GM12878 (cell line): Measurements from ENCODE around the gene CRYL1. TPM values are rescaled to one million over a fixed set of nuclear protein-coding genes. Genes with fewer than 3 reads are reported as not detected.

ENCODE experiments used
- ATAC-seq: fragments of 200-7000 bp; cut with Tn5 transposase; 3 replicates; pipeline ENCODE4 v1.9.1; 2020; ENCODE audit warnings: mild to moderate bottlenecking, moderate library complexity
- BruUV-seq: library from RNA; stranded (reverse); fragments of 400-500 nt; replicated peaks from 2 replicates; lab custom pipeline; 2021; lab: Mats Ljungman, UMichigan
- CTCF ChIA-PET: fragments of 300-600 bp; sonication (Branson Sonifier 250); formaldehyde crosslinking; extraction: SDS; loops from one replicate; lab custom pipeline; 2021; ENCODE audit warnings: inconsistent platforms; lab: Yijun Ruan, JAX
- POLR2A ChIA-PET: fragments of 350-600 bp; formaldehyde crosslinking; extraction: SDS; loops from one replicate; lab custom pipeline; 2021; ENCODE audit warnings: inconsistent platforms; lab: Charles Lee
- RAD21 ChIA-PET: fragments of 300-600 bp; sonication (Branson Sonifier 250); formaldehyde crosslinking; loops from one replicate; lab custom pipeline; 2023; ENCODE audit warnings: antibody characterized with exemption; ENCODE audit not compliant: unreplicated experiment; lab: Charles Lee
- SMC1A ChIA-PET: fragments of 300-600 bp; sonication (Branson Sonifier 250); formaldehyde crosslinking; loops from one replicate; lab custom pipeline; 2023; ENCODE audit not compliant: unreplicated experiment, uncharacterized antibody; lab: Charles Lee
- DNase-seq: peaks from one replicate; pipeline ENCODE4 v3.0.0-alpha.2; 2011; ENCODE audit warnings: low read depth, low spot score
- FAIRE-seq: peaks from 3 replicates; lab custom pipeline; 2011; peaks lifted over from hg19 to GRCh38; lab: Jason Lieb, UNC
- H2AFZ ChIP-seq: 2 replicates; pipeline ENCODE4 v1.6.0; 2011; ENCODE audit warnings: low read depth, low read length, control low read depth; ENCODE audit not compliant: control insufficient read depth
- H3K27ac ChIP-seq: 2 replicates; pipeline ENCODE4 v1.5.1; 2011; ENCODE audit warnings: control low read depth; ENCODE audit not compliant: control insufficient read depth, insufficient read depth
- H3K27me3 ChIP-seq, 2 experiments: replicated peaks in 1 of 2; 2 replicates each; pipeline versions ENCODE4 v1.6.0 to v1.6.1; 2011; ENCODE audit warnings: low read length in 1 of 2; ENCODE audit not compliant: control insufficient read depth in 2 of 2, insufficient read depth in 2 of 2
- H3K36me3 ChIP-seq, 2 experiments: 2 replicates each; pipeline ENCODE4 v1.5.1; 2011; ENCODE audit warnings: low read length in 1 of 2; ENCODE audit not compliant: control insufficient read depth in 2 of 2, insufficient read depth in 2 of 2
- H3K4me1 ChIP-seq: 2 replicates; pipeline ENCODE4 v1.6.1; 2011; ENCODE audit warnings: mild to moderate bottlenecking, low read length, moderate library complexity, mixed read lengths; ENCODE audit not compliant: control insufficient read depth, insufficient read depth
- H3K4me2 ChIP-seq: 2 replicates; pipeline ENCODE4 v1.6.0; 2011; ENCODE audit warnings: control low read depth; ENCODE audit not compliant: control insufficient read depth, insufficient read depth
- H3K4me3 ChIP-seq: fragments of 200-600 bp; sonication (generic); 2 replicates; pipeline ENCODE4 v1.5.1; 2016
- H3K79me2 ChIP-seq: 2 replicates; pipeline ENCODE4 v1.6.0; 2011; ENCODE audit warnings: low read length; ENCODE audit not compliant: control insufficient read depth, insufficient read depth
- H3K9ac ChIP-seq: 2 replicates; pipeline ENCODE4 v1.8.0; 2011; ENCODE audit warnings: low read length, control low read depth, mixed read lengths; ENCODE audit not compliant: control insufficient read depth, insufficient read depth
- H3K9me3 ChIP-seq: replicated peaks from 3 replicates; pipeline ENCODE4 v1.5.1; 2011; ENCODE audit warnings: mild to moderate bottlenecking, low read length; ENCODE audit not compliant: control insufficient read depth, insufficient read depth
- H4K20me1 ChIP-seq: 2 replicates; pipeline ENCODE4 v1.6.0; 2011; ENCODE audit not compliant: control insufficient read depth, insufficient read depth
- BRCA1 ChIP-seq: IDR thresholded peaks from 2 replicates; pipeline ENCODE4 v1.6.1; 2011; ENCODE audit warnings: low read depth, low read length, improper control_type of control experiment
- CREM ChIP-seq: IDR thresholded peaks from 2 replicates; pipeline ENCODE4 v1.6.1; 2014; ENCODE audit warnings: antibody characterized with exemption, low read depth
- HDGF ChIP-seq: fragments of 450-650 bp; IDR thresholded peaks from 2 replicates; pipeline ENCODE4 v1.6.1; 2016; ENCODE audit warnings: antibody characterized with exemption
- KAT2A ChIP-seq: conservative IDR thresholded peaks from 2 replicates; pipeline ENCODE4 v1.6.1; 2011; ENCODE audit warnings: low read depth, low read length; ENCODE audit not compliant: control insufficient read depth
- MYC ChIP-seq: IDR thresholded peaks from 2 replicates; pipeline ENCODE4 v1.6.1; 2011; ENCODE audit warnings: mild to moderate bottlenecking, low read length, moderate library complexity, inconsistent platforms; ENCODE audit not compliant: insufficient read depth, insufficient replicate concordance, insufficient read length, severe bottlenecking
- POU2F2 ChIP-seq: IDR thresholded peaks from 3 replicates; pipeline ENCODE4 v1.6.1; 2011; ENCODE audit warnings: low read depth, mild to moderate bottlenecking, low read length, borderline replicate concordance
- RCOR1 ChIP-seq: conservative IDR thresholded peaks from 2 replicates; pipeline ENCODE4 v1.6.1; 2012; ENCODE audit warnings: low read depth, low read length, improper control_type of control experiment
- RELA ChIP-seq: fragments of 450-650 bp; IDR thresholded peaks from 2 replicates; pipeline ENCODE4 v1.8.0; 2014; ENCODE audit warnings: borderline replicate concordance; ENCODE audit not compliant: partially characterized antibody
- SMAD1 ChIP-seq: fragments of 450-650 bp; IDR thresholded peaks from 2 replicates; pipeline ENCODE4 v1.6.1; 2018; ENCODE audit warnings: mild to moderate bottlenecking, low read depth; ENCODE audit not compliant: partially characterized antibody
- SP1 ChIP-seq: IDR thresholded peaks from one replicate; pipeline ENCODE4 v1.6.1; 2011; ENCODE audit warnings: low read depth, low read length
- WGBS: methylation state at CpG from one replicate; pipeline ENCODE4 v1.1.6; 2016; ENCODE audit warnings: low lambda C conversion rate; ENCODE audit not compliant: insufficient replicate concordance, insufficient coverage; ENCODE audit errors: missing lambda C conversion rate; 5-methylcytosine and 5-hydroxymethylcytosine counted together
- in situ Hi-C: fragments of 300-500 bp; cut with MboI; formaldehyde crosslinking; loops from 9 replicates; pipeline ENCODE4 v1.14.3; 2018; ENCODE audit warnings: mixed read lengths
- intact Hi-C: fragments of 100-400 bp; cut with micrococcal nuclease; formaldehyde crosslinking; loops from one replicate; pipeline ENCODE4 v1.14.2; 2022; ENCODE audit not compliant: unreplicated experiment
- microRNA-seq: library from miRNA; unstranded; fragments of <30 nt; microRNA quantifications from one replicate; pipeline ENCODE4, GENCODE V29; 2018
- polyA plus RNA-seq, 11 experiments: library from polyadenylated mRNA; depleted of rRNA in 4 of 11; unstranded in 6 of 11; stranded (reverse) in 5 of 11; fragments of >200 nt; fragmentation: Nextera tagmentation in 4 of 11; fragmentation: Illumina TruSeq in 1 of 11; extraction: Ambion mirVana in 4 of 11; extraction: Trizol in 1 of 11; gene quantifications; 1 replicate in 1 of 11; 2 replicates in 10 of 11; pipeline versions ENCODE4 v1.2.1 to v1.2.3, GENCODE V29; 2011 to 2016; ENCODE audit warnings: inconsistent platforms in 2 of 11, missing spikeins in 2 of 11, low read depth in 1 of 11
- small RNA-seq: library from RNA; depleted of rRNA; stranded (forward); fragments of <200 nt; gene quantifications from one replicate; pipeline ENCODE3, GENCODE V24; 2014
- total RNA-seq, 4 experiments: library from RNA; depleted of rRNA in 3 of 4; stranded (reverse); fragments of >200 nt in 3 of 4; fragmentation: Illumina TruSeq in 1 of 4; extraction: Trizol in 1 of 4; gene quantifications; 2 replicates each; pipeline versions ENCODE4 v1.2.1 to v1.2.3, GENCODE V29; 2013 to 2021
- TF ChIP-seq, protein P1 (sequence below), 3 experiments: IDR thresholded peaks in 2 of 3; conservative IDR thresholded peaks in 1 of 3; 2 replicates each; pipeline ENCODE4 v1.5.1; 2011; ENCODE audit warnings: low read depth in 3 of 3, low read length in 3 of 3, mild to moderate bottlenecking in 3 of 3, control low read depth in 2 of 3, moderate library complexity in 2 of 3, inconsistent platforms in 1 of 3, mixed read lengths in 1 of 3; ENCODE audit not compliant: control insufficient read depth in 2 of 3, insufficient read depth in 1 of 3; ENCODE audit errors: extremely low read depth in 1 of 3

CRYL1 gene
- total and polyA plus RNA-seq, 10 of the 15 experiments (the other 5 are each of a cell fraction or from before 2014, with no cell fraction given): 5.5 to 36.7 (median 12.2) TPM

DNA sequence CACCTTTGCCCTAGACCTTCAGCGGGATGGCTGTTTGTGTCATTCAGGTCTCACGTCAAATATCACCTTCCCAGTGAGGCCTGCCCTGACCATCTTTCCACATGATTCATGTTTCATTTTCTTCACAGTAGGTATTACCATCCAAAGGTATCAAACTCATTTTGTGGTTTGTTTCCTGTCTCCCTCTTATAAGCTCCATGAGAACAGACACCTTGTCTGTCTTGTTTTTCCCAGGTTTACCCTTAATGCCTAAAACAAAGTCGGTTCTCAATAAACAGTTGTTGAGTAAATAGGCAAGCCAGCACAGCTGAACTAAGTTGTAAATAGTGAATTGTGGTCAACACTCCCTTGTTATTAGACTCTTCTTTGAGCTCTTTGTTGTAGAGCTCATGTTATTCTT lies 170.9 kb downstream of the CRYL1 start (continued):
- no peak for TF ChIP-seq POU2F2
- TF ChIP-seq MYC: no peak
- no peak for TF ChIP-seq KAT2A
- TF ChIP-seq RELA: no peak
- no peak for TF ChIP-seq SP1
- no peak for TF ChIP-seq CREM
- no peak for TF ChIP-seq BRCA1
- TF ChIP-seq HDGF: no peak
- no peak for TF ChIP-seq RCOR1

DNA sequence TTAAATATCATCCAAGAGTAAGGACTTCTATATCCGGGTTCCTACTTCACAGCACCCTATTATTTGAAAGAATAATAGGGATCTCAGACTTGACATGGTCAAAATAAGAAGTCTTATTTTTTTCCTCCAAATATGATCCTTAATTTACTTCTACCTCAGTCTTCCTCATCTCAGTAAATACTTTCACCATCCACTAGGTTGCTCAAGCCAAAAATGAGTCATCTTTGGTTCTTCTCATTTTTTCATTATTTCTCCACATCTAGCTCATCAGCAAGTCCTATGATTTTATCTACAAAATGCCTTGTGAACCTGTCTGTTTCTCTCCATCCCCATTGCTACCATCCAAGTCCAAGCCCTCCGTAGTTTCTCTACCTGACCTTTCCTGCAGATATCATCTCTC lies 171.7 kb downstream of the CRYL1 start:
- Histone ChIP-seq H3K4me2 (no peak overlapping the region), H3K36me3 (no peaks in the 10 kb centered on the region), H3K27ac (no peak overlapping the region), H3K4me3 (no peak overlapping the region), H4K20me1 (no peaks in the 10 kb centered on the region), H3K9me3 (no peaks in the 10 kb centered on the region), H3K4me1 (no peaks in the 10 kb centered on the region), H3K27me3 (no peaks in the 10 kb centered on the region), H3K9ac (no peak overlapping the region), H3K79me2 (no peaks in the 10 kb centered on the region), H2AFZ (no peak overlapping the region)
- 79% methylated on average over 2 of the region's 2 CpGs for WGBS
- no peak for DNase-seq
- CTCF ChIA-PET: no interaction called here
- in situ Hi-C loops: no loop called here
- SMC1A ChIA-PET: no interaction called here
- TF ChIP-seq SMAD1: no peak
- TF ChIP-seq, protein P1, sequence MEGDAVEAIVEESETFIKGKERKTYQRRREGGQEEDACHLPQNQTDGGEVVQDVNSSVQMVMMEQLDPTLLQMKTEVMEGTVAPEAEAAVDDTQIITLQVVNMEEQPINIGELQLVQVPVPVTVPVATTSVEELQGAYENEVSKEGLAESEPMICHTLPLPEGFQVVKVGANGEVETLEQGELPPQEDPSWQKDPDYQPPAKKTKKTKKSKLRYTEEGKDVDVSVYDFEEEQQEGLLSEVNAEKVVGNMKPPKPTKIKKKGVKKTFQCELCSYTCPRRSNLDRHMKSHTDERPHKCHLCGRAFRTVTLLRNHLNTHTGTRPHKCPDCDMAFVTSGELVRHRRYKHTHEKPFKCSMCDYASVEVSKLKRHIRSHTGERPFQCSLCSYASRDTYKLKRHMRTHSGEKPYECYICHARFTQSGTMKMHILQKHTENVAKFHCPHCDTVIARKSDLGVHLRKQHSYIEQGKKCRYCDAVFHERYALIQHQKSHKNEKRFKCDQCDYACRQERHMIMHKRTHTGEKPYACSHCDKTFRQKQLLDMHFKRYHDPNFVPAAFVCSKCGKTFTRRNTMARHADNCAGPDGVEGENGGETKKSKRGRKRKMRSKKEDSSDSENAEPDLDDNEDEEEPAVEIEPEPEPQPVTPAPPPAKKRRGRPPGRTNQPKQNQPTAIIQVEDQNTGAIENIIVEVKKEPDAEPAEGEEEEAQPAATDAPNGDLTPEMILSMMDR (IDR thresholded peaks at IDR 0.05 in 2 of 3, conservative IDR thresholded peaks at IDR 0.05 in 1 of 3; ENCODE audit: control insufficient read depth in 2 of 3, extremely low read depth in 1 of 3, insufficient read depth in 1 of 3, low read depth in 3 of 3, low read length in 3 of 3): 0 out of 6 replicates have a peak, but pooled peaks of 1 of the 3 experiments have one; percentile 9
- POLR2A ChIA-PET: no interaction called here
- no peak for FAIRE-seq
- no TSS peak for BruUV-seq
- no peak for ATAC-seq
- intact Hi-C loops: no loop called here
- RAD21 ChIA-PET: no interaction called here

Small RNA genes lying within 50 kb of the gene (microRNA-seq; reads per million reads assigned to microRNA genes)
- gene MIR4499: not detected

Small RNA genes lying within 50 kb of the gene (small RNA-seq; reads per million reads assigned to genes)
- gene MIR4499: not detected

Other genes with a start within 250 kb of the CRYL1 start
- gene IFT88, start 41.3 kb upstream of the CRYL1 start, total RNA-seq (2014; rRNA removed): 3.4 and 3.7 TPM in 2 replicates
- 5.2 and 5.4 TPM in 2 replicates for gene IFT88, start 41.3 kb upstream of the CRYL1 start, total RNA-seq (2014; rRNA removed; fragmentation: Illumina TruSeq; extraction: Trizol)
- 3.5 and 4.3 TPM in 2 replicates for gene IFT88, start 41.3 kb upstream of the CRYL1 start, total RNA-seq (2021)
- 2.9 and 5.1 TPM in 2 replicates for gene IFT88, start 41.3 kb upstream of the CRYL1 start, polyA plus RNA-seq (2011; rRNA removed)
- gene IFT88, start 41.3 kb upstream of the CRYL1 start, polyA plus RNA-seq (2014; fragmentation: Illumina TruSeq; extraction: Trizol): 4.8 and 5.9 TPM in 2 replicates
- gene IFT88, start 41.3 kb upstream of the CRYL1 start, polyA plus RNA-seq (2014; fragmentation: Nextera tagmentation; extraction: Ambion mirVana): 1 to 10 TPM; 3.3 to 3.8 TPM
- 2.4 and 3.8 TPM in 2 replicates for gene IFT88, start 41.3 kb upstream of the CRYL1 start, polyA plus RNA-seq (2014; rRNA removed)
- gene IFT88, start 41.3 kb upstream of the CRYL1 start, polyA plus RNA-seq (2016; fragmentation: Nextera tagmentation; extraction: Ambion mirVana): 1 to 10 TPM; 5.0 to 5.6 TPM
- gene IL17D, start 177.8 kb upstream of the CRYL1 start, total RNA-seq (2014; rRNA removed): 0.16 and 0.34 TPM in 2 replicates
- 0.09 and 0.18 TPM in 2 replicates for gene IL17D, start 177.8 kb upstream of the CRYL1 start, total RNA-seq (2014; rRNA removed; fragmentation: Illumina TruSeq; extraction: Trizol)
- 0.11 and 0.56 TPM in 2 replicates for gene IL17D, start 177.8 kb upstream of the CRYL1 start, total RNA-seq (2021)
- gene IL17D, start 177.8 kb upstream of the CRYL1 start, polyA plus RNA-seq (2011; rRNA removed): 0.03 and 0.06 TPM in 2 replicates
- 0.18 TPM in 1 of 2 replicates, not detected in the other for gene IL17D, start 177.8 kb upstream of the CRYL1 start, polyA plus RNA-seq (2014; fragmentation: Illumina TruSeq; extraction: Trizol)
- 1 to 10 TPM in 1 of 2 experiments, under 1 TPM in 1; 0.61 to 1.6 TPM for gene IL17D, start 177.8 kb upstream of the CRYL1 start, polyA plus RNA-seq (2014; fragmentation: Nextera tagmentation; extraction: Ambion mirVana)
- gene IL17D, start 177.8 kb upstream of the CRYL1 start, polyA plus RNA-seq (2014; rRNA removed): 0.49 and 0.80 TPM in 2 replicates
- under 1 TPM; 0.17 to 0.32 TPM for gene IL17D, start 177.8 kb upstream of the CRYL1 start, polyA plus RNA-seq (2016; fragmentation: Nextera tagmentation; extraction: Ambion mirVana)
- gene EEF1AKMT1, start 248.1 kb upstream of the CRYL1 start, total RNA-seq (2014; rRNA removed): 9.3 and 9.8 TPM in 2 replicates
- 10.0 and 11.5 TPM in 2 replicates for gene EEF1AKMT1, start 248.1 kb upstream of the CRYL1 start, total RNA-seq (2014; rRNA removed; fragmentation: Illumina TruSeq; extraction: Trizol)
- gene EEF1AKMT1, start 248.1 kb upstream of the CRYL1 start, total RNA-seq (2021): 8.1 and 9.5 TPM in 2 replicates
- 7.9 and 11.9 TPM in 2 replicates for gene EEF1AKMT1, start 248.1 kb upstream of the CRYL1 start, polyA plus RNA-seq (2011; rRNA removed)
- gene EEF1AKMT1, start 248.1 kb upstream of the CRYL1 start, polyA plus RNA-seq (2014; fragmentation: Illumina TruSeq; extraction: Trizol): 7.9 and 10.3 TPM in 2 replicates
- 10 to 100 TPM; 42.8 to 44.5 TPM for gene EEF1AKMT1, start 248.1 kb upstream of the CRYL1 start, polyA plus RNA-seq (2014; fragmentation: Nextera tagmentation; extraction: Ambion mirVana)
- 10.5 and 10.9 TPM in 2 replicates for gene EEF1AKMT1, start 248.1 kb upstream of the CRYL1 start, polyA plus RNA-seq (2014; rRNA removed)
- gene EEF1AKMT1, start 248.1 kb upstream of the CRYL1 start, polyA plus RNA-seq (2016; fragmentation: Nextera tagmentation; extraction: Ambion mirVana): 10 to 100 TPM; 29.4 to 30.3 TPM